Measurements from ENCODE around the gene SLC35E1.

DNA sequence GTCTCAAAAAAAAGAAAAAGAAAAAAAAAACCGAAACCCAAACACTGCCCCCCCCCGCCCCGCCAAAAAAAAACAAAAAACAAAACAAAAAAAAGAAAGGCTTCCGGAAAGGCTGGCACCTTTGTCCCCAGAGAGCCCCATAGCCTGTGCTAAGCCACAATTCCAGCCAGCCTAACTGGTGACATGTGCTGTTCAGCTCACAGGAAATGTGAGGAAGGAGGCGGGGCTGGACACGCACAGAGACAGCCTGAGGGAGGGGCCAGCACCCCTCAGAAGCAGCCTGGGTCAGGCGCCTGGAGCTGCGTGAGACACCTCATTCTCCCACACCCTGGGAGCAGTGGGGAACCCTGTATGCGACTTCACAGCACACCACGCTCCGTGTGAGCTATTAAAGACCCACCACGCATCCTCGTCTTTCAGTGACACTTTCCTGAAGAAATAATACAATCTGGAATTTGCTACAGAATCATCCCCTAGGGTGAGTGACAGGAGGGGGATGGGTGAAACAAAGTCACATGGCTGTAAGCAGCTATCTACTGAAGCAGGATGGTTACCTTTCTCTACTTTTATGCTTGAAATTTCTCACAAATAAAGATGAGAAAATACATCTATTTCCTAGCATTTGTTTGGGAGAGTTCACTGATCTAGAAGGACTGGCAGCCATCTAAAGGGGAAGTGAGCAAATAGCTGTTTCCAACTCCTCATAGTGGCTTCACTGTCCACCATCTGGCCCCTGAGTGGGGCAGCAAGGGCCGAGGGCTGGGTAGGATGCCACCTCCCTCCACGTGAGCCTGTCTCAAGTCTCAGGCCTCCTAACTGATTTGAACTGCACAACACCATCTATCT is 12.3 kb upstream of the SLC35E1 start:
- TF ChIP-seq POLR2A (IDR thresholded peaks at IDR 0.05): no peak
- TF ChIP-seq, protein P1, sequence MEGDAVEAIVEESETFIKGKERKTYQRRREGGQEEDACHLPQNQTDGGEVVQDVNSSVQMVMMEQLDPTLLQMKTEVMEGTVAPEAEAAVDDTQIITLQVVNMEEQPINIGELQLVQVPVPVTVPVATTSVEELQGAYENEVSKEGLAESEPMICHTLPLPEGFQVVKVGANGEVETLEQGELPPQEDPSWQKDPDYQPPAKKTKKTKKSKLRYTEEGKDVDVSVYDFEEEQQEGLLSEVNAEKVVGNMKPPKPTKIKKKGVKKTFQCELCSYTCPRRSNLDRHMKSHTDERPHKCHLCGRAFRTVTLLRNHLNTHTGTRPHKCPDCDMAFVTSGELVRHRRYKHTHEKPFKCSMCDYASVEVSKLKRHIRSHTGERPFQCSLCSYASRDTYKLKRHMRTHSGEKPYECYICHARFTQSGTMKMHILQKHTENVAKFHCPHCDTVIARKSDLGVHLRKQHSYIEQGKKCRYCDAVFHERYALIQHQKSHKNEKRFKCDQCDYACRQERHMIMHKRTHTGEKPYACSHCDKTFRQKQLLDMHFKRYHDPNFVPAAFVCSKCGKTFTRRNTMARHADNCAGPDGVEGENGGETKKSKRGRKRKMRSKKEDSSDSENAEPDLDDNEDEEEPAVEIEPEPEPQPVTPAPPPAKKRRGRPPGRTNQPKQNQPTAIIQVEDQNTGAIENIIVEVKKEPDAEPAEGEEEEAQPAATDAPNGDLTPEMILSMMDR (IDR thresholded peaks at IDR 0.05): no peak
- peak; percentile 18 to 40 (median 21) for TF ChIP-seq POLR2AphosphoS5 (IDR thresholded peaks at IDR 0.05)

All from breast epithelium (tissue), 3 donors.